Measurements from ENCODE around the gene ANKRD52.
"Not testable (repeated sequence)": the region's sequence is repeated elsewhere in the genome, so short reads cannot be mapped to it uniquely, and the experiment has no call there.

ANKRD52 gene

GRCh38 chr12:56296295-56296694 lies 38.1 kb upstream of the ANKRD52 start:
- no peak overlapping the region for H3K27ac ChIP-seq (ENCODE audit: low read depth, low read length)

GRCh38 chr12:56293795-56294194 lies 35.6 kb upstream of the ANKRD52 start:
- H3K4me1 ChIP-seq (ENCODE audit: control insufficient read depth, insufficient read depth, low read length, unreplicated experiment), result peaks cover 12% of the 10 kb centered on the region
- peaks cover 16% of the 10 kb centered on the region for H3K36me3 ChIP-seq (ENCODE audit: insufficient read depth, low read length)
- H2AFZ ChIP-seq (ENCODE audit: low read length, unreplicated experiment), result no peak overlapping the region
- no peak overlapping the region for H3K4me3 ChIP-seq (ENCODE audit: low read depth, low read length)
- no peaks in the 10 kb centered on the region for H3K27me3 ChIP-seq (ENCODE audit: insufficient read depth, low read length)
- peaks cover 74% of the 10 kb centered on the region for H3K79me2 ChIP-seq (ENCODE audit: control insufficient read depth, insufficient read depth, low read length, unreplicated experiment)
- no peak overlapping the region for H3K27ac ChIP-seq (ENCODE audit: low read depth, low read length)

More at GRCh38 chr12:56296295-56296694, 38.1 kb upstream of the ANKRD52 start:
- Histone ChIP-seq H3K79me2 (ENCODE audit: control insufficient read depth, insufficient read depth, low read length, unreplicated experiment) (peaks cover 72% of the 10 kb centered on the region), H2AFZ (ENCODE audit: low read length, unreplicated experiment) (no peak overlapping the region), H3K4me1 (ENCODE audit: control insufficient read depth, insufficient read depth, low read length, unreplicated experiment) (peaks cover 20% of the 10 kb centered on the region), H3K27me3 (ENCODE audit: insufficient read depth, low read length) (no peaks in the 10 kb centered on the region), H3K4me3 (ENCODE audit: low read depth, low read length) (no peak overlapping the region), H3K36me3 (ENCODE audit: insufficient read depth, low read length) (peaks cover 7% of the 10 kb centered on the region)

GRCh38 chr12:56288705-56289387 lies 30.7 kb upstream of the ANKRD52 start:
- H3K4me3 ChIP-seq (ENCODE audit: low read depth, low read length), result no peak overlapping the region
- H3K36me3 ChIP-seq (ENCODE audit: insufficient read depth, low read length), result peaks cover 9% of the 10 kb centered on the region
- H3K27ac ChIP-seq (ENCODE audit: low read depth, low read length), result no peak overlapping the region
- H3K27me3 ChIP-seq (ENCODE audit: insufficient read depth, low read length), result no peaks in the 10 kb centered on the region
- H3K79me2 ChIP-seq (ENCODE audit: control insufficient read depth, insufficient read depth, low read length, unreplicated experiment), result peaks cover 37% of the 10 kb centered on the region
- peaks cover 4% of the 10 kb centered on the region for H3K4me1 ChIP-seq (ENCODE audit: control insufficient read depth, insufficient read depth, low read length, unreplicated experiment)
- no peak overlapping the region for H2AFZ ChIP-seq (ENCODE audit: low read length, unreplicated experiment)

GRCh38 chr12:56286044-56286830 lies 28.1 kb upstream of the ANKRD52 start:
- Histone ChIP-seq H3K27ac (ENCODE audit: low read depth, low read length) (no peak overlapping the region), H3K4me1 (ENCODE audit: control insufficient read depth, insufficient read depth, low read length, unreplicated experiment) (peaks cover 4% of the 10 kb centered on the region), H2AFZ (ENCODE audit: low read length, unreplicated experiment) (no peak overlapping the region), H3K27me3 (ENCODE audit: insufficient read depth, low read length) (no peaks in the 10 kb centered on the region), H3K36me3 (ENCODE audit: insufficient read depth, low read length) (peaks cover 23% of the 10 kb centered on the region), H3K79me2 (ENCODE audit: control insufficient read depth, insufficient read depth, low read length, unreplicated experiment) (peaks cover 20% of the 10 kb centered on the region), H3K4me3 (ENCODE audit: low read depth, low read length) (no peak overlapping the region)

GRCh38 chr12:56284263-56284662 lies 26.1 kb upstream of the ANKRD52 start:
- not testable (repeated sequence) for H3K4me1 ChIP-seq (ENCODE audit: control insufficient read depth, insufficient read depth, low read length, unreplicated experiment); H2AFZ ChIP-seq (ENCODE audit: low read length, unreplicated experiment); H3K4me3 ChIP-seq (ENCODE audit: low read depth, low read length); H3K27ac ChIP-seq (ENCODE audit: low read depth, low read length); H3K27me3 ChIP-seq (ENCODE audit: insufficient read depth, low read length); H3K79me2 ChIP-seq (ENCODE audit: control insufficient read depth, insufficient read depth, low read length, unreplicated experiment)
- peaks cover 21% of the 10 kb centered on the region for H3K36me3 ChIP-seq (ENCODE audit: insufficient read depth, low read length)

GRCh38 chr12:56282579-56282978 lies 24.4 kb upstream of the ANKRD52 start:
- Histone ChIP-seq H3K79me2 (ENCODE audit: control insufficient read depth, insufficient read depth, low read length, unreplicated experiment) (peaks cover 5% of the 10 kb centered on the region), H2AFZ (ENCODE audit: low read length, unreplicated experiment) (no peak overlapping the region), H3K4me1 (ENCODE audit: control insufficient read depth, insufficient read depth, low read length, unreplicated experiment) (peaks cover 4% of the 10 kb centered on the region), H3K36me3 (ENCODE audit: insufficient read depth, low read length) (peaks cover 21% of the 10 kb centered on the region), H3K27ac (ENCODE audit: low read depth, low read length) (no peak overlapping the region), H3K4me3 (ENCODE audit: low read depth, low read length) (no peak overlapping the region), H3K27me3 (ENCODE audit: insufficient read depth, low read length) (no peaks in the 10 kb centered on the region)

GRCh38 chr12:56282030-56282429 lies 23.8 kb upstream of the ANKRD52 start:
- Histone ChIP-seq H3K36me3 (ENCODE audit: insufficient read depth, low read length) (peaks cover 21% of the 10 kb centered on the region), H3K79me2 (ENCODE audit: control insufficient read depth, insufficient read depth, low read length, unreplicated experiment) (peaks cover 5% of the 10 kb centered on the region), H3K27me3 (ENCODE audit: insufficient read depth, low read length) (no peaks in the 10 kb centered on the region), H3K4me1 (ENCODE audit: control insufficient read depth, insufficient read depth, low read length, unreplicated experiment) (peaks cover 4% of the 10 kb centered on the region), H3K27ac (ENCODE audit: low read depth, low read length) (no peak overlapping the region), H2AFZ (ENCODE audit: low read length, unreplicated experiment) (no peak overlapping the region), H3K4me3 (ENCODE audit: low read depth, low read length) (no peak overlapping the region)

DNA sequence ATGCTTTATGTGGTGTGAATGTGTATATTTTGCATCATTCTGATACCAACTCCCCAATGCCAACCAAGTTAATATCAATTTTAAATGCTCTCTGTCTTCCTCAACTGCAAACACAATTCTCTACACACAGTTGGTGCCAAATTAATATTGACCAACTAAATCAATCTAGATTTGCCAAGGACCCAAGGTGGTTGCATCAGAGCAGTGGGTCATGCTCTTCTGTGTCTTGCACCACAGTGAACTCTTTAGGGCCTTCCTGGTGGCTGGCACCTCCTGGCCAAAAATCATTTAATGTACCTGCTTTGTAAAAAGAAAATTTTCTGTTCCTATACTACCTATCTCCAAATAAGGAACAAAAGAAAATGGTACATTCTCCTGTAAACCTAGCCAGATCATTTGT lies 22.7 kb upstream of the ANKRD52 start:
- Histone ChIP-seq H3K79me2 (ENCODE audit: control insufficient read depth, insufficient read depth, low read length, unreplicated experiment) (no peaks in the 10 kb centered on the region), H3K4me1 (ENCODE audit: control insufficient read depth, insufficient read depth, low read length, unreplicated experiment) (no peaks in the 10 kb centered on the region), H2AFZ (ENCODE audit: low read length, unreplicated experiment) (no peak overlapping the region), H3K27ac (ENCODE audit: low read depth, low read length) (no peak overlapping the region), H3K4me3 (ENCODE audit: low read depth, low read length) (no peak overlapping the region), H3K27me3 (ENCODE audit: insufficient read depth, low read length) (no peaks in the 10 kb centered on the region), H3K36me3 (ENCODE audit: insufficient read depth, low read length) (peaks cover 27% of the 10 kb centered on the region)

- Histone ChIP-seq H3K4me1 (ENCODE audit: control insufficient read depth, insufficient read depth, low read length, unreplicated experiment) (no peaks in the 10 kb centered on the region), H3K4me3 (ENCODE audit: low read depth, low read length) (no peak overlapping the region), H3K27ac (ENCODE audit: low read depth, low read length) (no peak overlapping the region), H3K27me3 (ENCODE audit: insufficient read depth, low read length) (no peaks in the 10 kb centered on the region), H2AFZ (ENCODE audit: low read length, unreplicated experiment) (no peak overlapping the region), H3K36me3 (ENCODE audit: insufficient read depth, low read length) (peaks cover 38% of the 10 kb centered on the region), H3K79me2 (ENCODE audit: control insufficient read depth, insufficient read depth, low read length, unreplicated experiment) (no peaks in the 10 kb centered on the region)
Observed at GRCh38 chr12:56278905-56279304, 20.7 kb upstream of the ANKRD52 start.

DNA sequence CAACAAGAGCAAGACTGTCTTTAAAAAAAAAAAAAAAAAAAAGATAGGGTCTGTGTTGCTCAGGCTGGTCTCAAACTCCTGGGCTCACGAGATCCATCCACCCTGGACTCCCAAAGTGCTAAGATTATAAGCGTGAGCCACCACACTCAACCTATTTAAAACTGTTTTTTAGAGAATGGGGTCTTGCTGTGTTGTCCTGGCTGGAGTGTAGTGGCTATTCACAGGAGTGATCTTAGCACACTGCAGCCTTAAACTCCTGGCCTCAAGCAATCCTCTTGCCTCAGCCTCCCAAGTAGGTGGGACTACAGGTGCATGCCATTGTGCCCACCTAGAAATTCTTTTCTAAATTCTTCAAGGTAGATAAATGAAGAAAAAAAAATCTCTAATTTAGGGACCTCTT lies 16.1 kb upstream of the ANKRD52 start:
- H3K4me3 ChIP-seq (ENCODE audit: low read depth, low read length), result no peak overlapping the region
- no peaks in the 10 kb centered on the region for H3K27me3 ChIP-seq (ENCODE audit: insufficient read depth, low read length)
- no peaks in the 10 kb centered on the region for H3K4me1 ChIP-seq (ENCODE audit: control insufficient read depth, insufficient read depth, low read length, unreplicated experiment)
- H3K27ac ChIP-seq (ENCODE audit: low read depth, low read length), result no peak overlapping the region
- no peak overlapping the region for H2AFZ ChIP-seq (ENCODE audit: low read length, unreplicated experiment)
- H3K79me2 ChIP-seq (ENCODE audit: control insufficient read depth, insufficient read depth, low read length, unreplicated experiment), result no peaks in the 10 kb centered on the region
- peaks cover 20% of the 10 kb centered on the region; the same call in 1 of the 2 replicates for H3K36me3 ChIP-seq (ENCODE audit: insufficient read depth, low read length)

GRCh38 chr12:56272468-56272867 lies 14.3 kb upstream of the ANKRD52 start:
- not testable (repeated sequence) for H3K4me1 ChIP-seq (ENCODE audit: control insufficient read depth, insufficient read depth, low read length, unreplicated experiment); H3K27me3 ChIP-seq (ENCODE audit: insufficient read depth, low read length); H3K79me2 ChIP-seq (ENCODE audit: control insufficient read depth, insufficient read depth, low read length, unreplicated experiment); H3K27ac ChIP-seq (ENCODE audit: low read depth, low read length); H3K4me3 ChIP-seq (ENCODE audit: low read depth, low read length); H2AFZ ChIP-seq (ENCODE audit: low read length, unreplicated experiment)
- H3K36me3 ChIP-seq (ENCODE audit: insufficient read depth, low read length), result peaks cover 20% of the 10 kb centered on the region; the same call in 1 of the 2 replicates

Data from ACC112 (cell line).